Epithelial cell of prostate (primary cell): ENCODE measurements around the gene RAB36.

Experiments
- DNase-seq: peaks from one replicate; pipeline ENCODE4 v3.0.0-alpha.2; 2011; ENCODE audit warnings: low read depth, low spot score
- H3K27ac ChIP-seq: fragments of 450-650 bp; 2 replicates; pipeline ENCODE4 v1.5.1; 2017; ENCODE audit warnings: mild to moderate bottlenecking

Gene RAB36

GRCh38 chr22:23119494-23120414, 25.5 kb upstream of the RAB36 start:
- no peak overlapping the region for H3K27ac ChIP-seq
- DNase-seq = no peak

- H3K27ac ChIP-seq = no peak overlapping the region
- DNase-seq = no peak
Observed at GRCh38 chr22:23120415-23120899, 24.8 kb upstream of the RAB36 start.

GRCh38 chr22:23121000-23121421, 24.3 kb upstream of the RAB36 start:
- no peak for DNase-seq
- no peak overlapping the region for H3K27ac ChIP-seq

GRCh38 chr22:23121424-23121823, 23.9 kb upstream of the RAB36 start:
- no peak for DNase-seq
- H3K27ac ChIP-seq = no peak overlapping the region

GRCh38 chr22:23122216-23122957, 22.9 kb upstream of the RAB36 start:
- no peak overlapping the region for H3K27ac ChIP-seq
- no peak for DNase-seq

- H3K27ac ChIP-seq = no peak overlapping the region
- no peak for DNase-seq
Observed at GRCh38 chr22:23122992-23123803, 22.1 kb upstream of the RAB36 start.

- DNase-seq = no peak
- H3K27ac ChIP-seq = no peak overlapping the region
Observed at GRCh38 chr22:23123804-23124254, 21.4 kb upstream of the RAB36 start.

GRCh38 chr22:23124611-23125511, 20.4 kb upstream of the RAB36 start:
- DNase-seq = no peak
- H3K27ac ChIP-seq = no peak overlapping the region

- no peak overlapping the region for H3K27ac ChIP-seq
- no peak for DNase-seq
Observed at GRCh38 chr22:23125512-23126103, 19.7 kb upstream of the RAB36 start.

GRCh38 chr22:23126165-23127054, 18.9 kb upstream of the RAB36 start:
- no peak overlapping the region for H3K27ac ChIP-seq
- DNase-seq = no peak

- H3K27ac ChIP-seq = no peak overlapping the region
- no peak for DNase-seq
Observed at GRCh38 chr22:23127055-23127756, 18.1 kb upstream of the RAB36 start.

GRCh38 chr22:23127788-23128187, 17.5 kb upstream of the RAB36 start:
- no peak overlapping the region for H3K27ac ChIP-seq
- no peak for DNase-seq

GRCh38 chr22:23128269-23129108, 16.8 kb upstream of the RAB36 start:
- H3K27ac ChIP-seq = no peak overlapping the region
- DNase-seq = no peak

GRCh38 chr22:23129149-23129548, 16.1 kb upstream of the RAB36 start:
- no peak for DNase-seq
- H3K27ac ChIP-seq = no peak overlapping the region

GRCh38 chr22:23130697-23131096, 14.6 kb upstream of the RAB36 start:
- H3K27ac ChIP-seq = no peak overlapping the region
- no peak for DNase-seq

- no peak for DNase-seq
- H3K27ac ChIP-seq = no peak overlapping the region
Observed at GRCh38 chr22:23131931-23132330, 13.3 kb upstream of the RAB36 start.
